HG02642 (cell line): ENCODE results near the gene MYF5.

Experiments
- ATAC-seq: cut with Tn5 transposase; IDR thresholded peaks from one replicate; pipeline ENCODE4 v1.9.1; 2021; ENCODE audit warnings: mild to moderate bottlenecking; ENCODE audit not compliant: unreplicated experiment, poor library complexity

Gene MYF5

GRCh38 chr12:80756875-80757274 lies 40.2 kb downstream of the MYF5 start:
- ATAC-seq = peak; percentile 69

GRCh38 chr12:80761838-80762237 lies 45.1 kb downstream of the MYF5 start:
- no peak for ATAC-seq

- ATAC-seq = no peak
Measured at GRCh38 chr12:80763874-80764273, 47.2 kb downstream of the MYF5 start.

GRCh38 chr12:80766210-80766609 lies 49.5 kb downstream of the MYF5 start:
- no peak for ATAC-seq

GRCh38 chr12:80766897-80767296 lies 50.2 kb downstream of the MYF5 start:
- peak; percentile 96 for ATAC-seq
